Measurements from ENCODE around the gene BCR.
"Not testable (repeated sequence)": the region's sequence is repeated elsewhere in the genome, so short reads cannot be mapped to it uniquely, and the experiment has no call there.

Gene BCR

GRCh38 chr22:23180301-23180892 is at the start of gene BCR:
TSS of gene BCR (plus strand) at chr22:23180509. CDS start at chr22:23180961, 452 bp downstream.
- no peak for FAIRE-seq

GRCh38 chr22:23130697-23131096 is 49.6 kb upstream of the BCR start:
- no peak for FAIRE-seq

- no peak for FAIRE-seq
Measured at GRCh38 chr22:23131931-23132330, 48.4 kb upstream of the BCR start.

GRCh38 chr22:23132376-23133091 is 47.8 kb upstream of the BCR start:
- FAIRE-seq = no peak

GRCh38 chr22:23133922-23134321 is 46.4 kb upstream of the BCR start:
- FAIRE-seq = no peak

- FAIRE-seq = not testable (repeated sequence)
Measured at GRCh38 chr22:23136991-23137390, 43.3 kb upstream of the BCR start.

- FAIRE-seq = no peak
Measured at GRCh38 chr22:23137468-23137867, 42.8 kb upstream of the BCR start.

GRCh38 chr22:23137905-23138561 is 42.3 kb upstream of the BCR start:
- FAIRE-seq = no peak

GRCh38 chr22:23138584-23139435 is 41.5 kb upstream of the BCR start:
- no peak for FAIRE-seq

GRCh38 chr22:23140385-23140784 is 39.9 kb upstream of the BCR start:
- no peak for FAIRE-seq

GRCh38 chr22:23142546-23143105 is 37.7 kb upstream of the BCR start:
- FAIRE-seq = no peak

- FAIRE-seq = no peak
Measured at GRCh38 chr22:23143119-23143518, 37.2 kb upstream of the BCR start.

GRCh38 chr22:23144432-23144831 is 35.9 kb upstream of the BCR start:
- no peak for FAIRE-seq

- no peak for FAIRE-seq
Measured at GRCh38 chr22:23144932-23145877, 35.1 kb upstream of the BCR start, which contains the start of gene RAB36. TSS of gene RAB36 (plus strand) at chr22:23145477. CDS start at chr22:23146617, 1,140 bp downstream.

GRCh38 chr22:23145878-23146470 is 34.3 kb upstream of the BCR start:
- no peak for FAIRE-seq

- FAIRE-seq = no peak
Measured at GRCh38 chr22:23146478-23147205, 33.7 kb upstream of the BCR start.

- FAIRE-seq = no peak
Measured at GRCh38 chr22:23147617-23148387, 32.5 kb upstream of the BCR start.

GRCh38 chr22:23149743-23150238 is 30.5 kb upstream of the BCR start:
- no peak for FAIRE-seq

GRCh38 chr22:23150762-23151161 is 29.5 kb upstream of the BCR start:
- FAIRE-seq = no peak
